ENCODE results near the gene SGCA. TPM values are rescaled to one million over a fixed set of nuclear protein-coding genes. Genes with fewer than 3 reads are reported as not detected.
A peak's percentile ranks its signal among the peaks of the same experiment; 100 is the strongest.

SGCA gene
- total RNA-seq, 4 donors from 2014 or later = 1.8 to 7.8 (median 4.9) TPM

GRCh38 chr17:50196826-50197225 lies 31.0 kb downstream of the SGCA start:
- H3K36me3 ChIP-seq = peaks cover 5 to 62% (median 8%) of the 10 kb centered on the region in 3 donors
- peak overlapping the region; percentile 17 to 95 (median 71) for H3K27ac ChIP-seq
- TF ChIP-seq CTCF (IDR thresholded peaks at IDR 0.05) (no peak), POLR2A (IDR thresholded peaks at IDR 0.05) (no peak), EP300 (IDR thresholded peaks at IDR 0.05) (peak in 1 of 2 donors; percentile 17)

GRCh38 chr17:50198026-50198669 lies 32.3 kb downstream of the SGCA start:
- H3K27me3 ChIP-seq = peaks cover 0 to 10% of the 10 kb centered on the region in 2 donors
- H3K36me3 ChIP-seq = peaks cover 5 to 49% (median 8%) of the 10 kb centered on the region in 3 donors
- H3K9me3 ChIP-seq = no peaks in the 10 kb centered on the region
- no peak overlapping the region for H3K4me3 ChIP-seq
- WGBS, 2 donors = 16 to 21% methylated on average over 7 of the region's 7 CpGs
- peak in 1 of 2 donors; percentile 86 for DNase-seq (ENCODE audit: low spot score in 2 of 2)
- peak overlapping the region in 3 of 4 donors; percentile 83 to 95 (median 90) for H3K27ac ChIP-seq
- peaks cover 0 to 57% (median 21%) of the 10 kb centered on the region in 4 donors for H3K4me1 ChIP-seq
- TF ChIP-seq EP300 (IDR thresholded peaks at IDR 0.05) (peak in 1 of 2 donors; percentile 21), POLR2A (IDR thresholded peaks at IDR 0.05) (no peak), CTCF (IDR thresholded peaks at IDR 0.05) (peak; percentile 57 to 84 (median 67))

More at GRCh38 chr17:50196826-50197225, 31.0 kb downstream of the SGCA start:
- no peak overlapping the region for H3K4me3 ChIP-seq
- H3K9me3 ChIP-seq = no peaks in the 10 kb centered on the region
- DNase-seq (ENCODE audit: low spot score in 2 of 2) = no peak
- H3K27me3 ChIP-seq = peaks cover 0 to 10% of the 10 kb centered on the region in 2 donors
- 39 to 57% methylated on average over 6 of the region's 6 CpGs for WGBS, 2 donors
- H3K4me1 ChIP-seq = peaks cover 0 to 59% (median 20%) of the 10 kb centered on the region in 4 donors

- DNase-seq (ENCODE audit: low spot score in 2 of 2) = no peak
- H3K27ac ChIP-seq = peak overlapping the region; percentile 83 to 95 (median 88)
- H3K27me3 ChIP-seq = peaks cover 0 to 10% of the 10 kb centered on the region in 2 donors
- peaks cover 0 to 68% (median 23%) of the 10 kb centered on the region in 4 donors for H3K4me1 ChIP-seq
- H3K4me3 ChIP-seq = peak overlapping the region; percentile 46 to 75 (median 58)
- H3K36me3 ChIP-seq = peaks cover 5 to 37% (median 8%) of the 10 kb centered on the region in 3 donors
- TF ChIP-seq CTCF (IDR thresholded peaks at IDR 0.05) = no peak
- no peak for TF ChIP-seq POLR2A (IDR thresholded peaks at IDR 0.05)
- no peaks in the 10 kb centered on the region for H3K9me3 ChIP-seq
- WGBS, 2 donors = 32 to 34% methylated on average over 27 to 31 of the region's 41 CpGs
Measured at GRCh38 chr17:50199211-50199802, 33.5 kb downstream of the SGCA start.

GRCh38 chr17:50199803-50200456 lies 34.1 kb downstream of the SGCA start:
- Histone ChIP-seq H3K27ac (peak overlapping the region; percentile 83 to 95 (median 88)), H3K4me3 (peak overlapping the region; percentile 46 to 75 (median 58)), H3K9me3 (no peaks in the 10 kb centered on the region), H3K36me3 (peaks cover 3 to 31% (median 5%) of the 10 kb centered on the region in 3 donors), H3K4me1 (peaks cover 0 to 74% (median 23%) of the 10 kb centered on the region in 4 donors), H3K27me3 (peaks cover 0 to 10% of the 10 kb centered on the region in 2 donors)
- 4 to 11% methylated on average over 28 to 35 of the region's 36 CpGs for WGBS, 2 donors
- peak; percentile 90 to 92 for DNase-seq (ENCODE audit: low spot score in 2 of 2)
- TF ChIP-seq EP300 (IDR thresholded peaks at IDR 0.05) (peak in 1 of 2 donors; percentile 50), POLR2A (IDR thresholded peaks at IDR 0.05) (peak in 1 of 2 donors; percentile 38), CTCF (IDR thresholded peaks at IDR 0.05) (no peak)

Data from tibial nerve (tissue), 4 donors.